Right renal cortex interstitium (tissue), 3 donors: Measurements from ENCODE around the gene OSBP2. TPM values are rescaled to one million over a fixed set of nuclear protein-coding genes. Genes with fewer than 3 reads are reported as not detected.

ENCODE experiments used
- polyA plus RNA-seq, 3 donors: library from polyadenylated mRNA; unstranded; fragments of 120-200 nt; gene quantifications; one replicate each; pipeline ENCODE4 v1.2.1, GENCODE V29; 2013; ENCODE audit not compliant: insufficient read length in 3 of 3

OSBP2 gene
- polyA plus RNA-seq, 3 donors, result 4.8 to 5.4 (median 5.3) TPM

Other genes with a start within 250 kb of the OSBP2 start
- not detected for gene SEC14L3, start 222.9 kb upstream of the OSBP2 start, polyA plus RNA-seq
- under 1 TPM; 0.17 to 0.60 (median 0.50) TPM for gene SEC14L4, start 189.2 kb upstream of the OSBP2 start, polyA plus RNA-seq
- gene SEC14L6, start 148.1 kb upstream of the OSBP2 start, polyA plus RNA-seq, result 1 to 10 TPM; 5.3 to 8.6 (median 6.7) TPM
- 10 to 100 TPM; 18.6 to 27.1 (median 19.4) TPM for gene GAL3ST1, start 120.2 kb upstream of the OSBP2 start, polyA plus RNA-seq
- 10 to 100 TPM; 66.2 to 70.3 (median 66.7) TPM for gene PES1, start 103.0 kb upstream of the OSBP2 start, polyA plus RNA-seq
- 10 to 100 TPM; 52.7 to 59.9 (median 52.9) TPM for gene TCN2, start 87.7 kb upstream of the OSBP2 start, polyA plus RNA-seq
- 1 to 10 TPM; 1.3 to 1.6 (median 1.4) TPM for gene SLC35E4, start 59.1 kb upstream of the OSBP2 start, polyA plus RNA-seq
- 1 to 10 TPM; 5.5 to 6.9 (median 6.5) TPM for gene DUSP18, start 27.0 kb upstream of the OSBP2 start, polyA plus RNA-seq